Measurements from ENCODE around the gene APBB2.

Gene APBB2

GRCh38 chr4:40953283-40954087 lies 260.9 kb downstream of the APBB2 start:
- H3K27ac ChIP-seq, result no peak overlapping the region
- TF ChIP-seq CTCF (conservative IDR thresholded peaks at IDR 0.05), result no peak

GRCh38 chr4:40952672-40953071 lies 261.7 kb downstream of the APBB2 start:
- TF ChIP-seq CTCF (conservative IDR thresholded peaks at IDR 0.05), result no peak
- no peak overlapping the region for H3K27ac ChIP-seq

GRCh38 chr4:40952217-40952616 lies 262.1 kb downstream of the APBB2 start:
- no peak for TF ChIP-seq CTCF (conservative IDR thresholded peaks at IDR 0.05)
- no peak overlapping the region for H3K27ac ChIP-seq

GRCh38 chr4:40951026-40951425 lies 263.3 kb downstream of the APBB2 start:
- no peak overlapping the region for H3K27ac ChIP-seq
- no peak for TF ChIP-seq CTCF (conservative IDR thresholded peaks at IDR 0.05)

GRCh38 chr4:40949358-40950100 lies 264.8 kb downstream of the APBB2 start:
- TF ChIP-seq CTCF (conservative IDR thresholded peaks at IDR 0.05), result no peak
- no peak overlapping the region for H3K27ac ChIP-seq

- TF ChIP-seq CTCF (conservative IDR thresholded peaks at IDR 0.05), result no peak
- H3K27ac ChIP-seq, result no peak overlapping the region
Observed at GRCh38 chr4:40948014-40948413, 266.3 kb downstream of the APBB2 start.

- H3K27ac ChIP-seq, result no peak overlapping the region
- TF ChIP-seq CTCF (conservative IDR thresholded peaks at IDR 0.05), result no peak
Observed at GRCh38 chr4:40946652-40947051, 267.7 kb downstream of the APBB2 start.

Data from VCaP (cell line).